Osteoblast (primary cell): ENCODE results near the gene DSP. TPM values are rescaled to one million over a fixed set of nuclear protein-coding genes. Genes with fewer than 3 reads are reported as not detected.

Experiments
- DNase-seq: peaks from one replicate; pipeline ENCODE4 v3.0.0; 2011; ENCODE audit warnings: low spot score, mixed read lengths; ENCODE audit not compliant: insufficient read length; ENCODE audit errors: missing footprints
- H2AFZ ChIP-seq: 2 replicates; pipeline ENCODE4 v1.6.0; 2011; ENCODE audit warnings: mild to moderate bottlenecking, low read length
- H3K27ac ChIP-seq: 2 replicates; pipeline ENCODE4 v1.5.1; 2011; ENCODE audit warnings: mild to moderate bottlenecking, low read depth, low read length, moderate library complexity
- H3K27me3 ChIP-seq: 2 replicates; pipeline ENCODE4 v1.6.0; 2012; ENCODE audit warnings: mild to moderate bottlenecking, control low read depth, inconsistent platforms, low read length, moderate library complexity; ENCODE audit not compliant: insufficient read depth
- H3K36me3 ChIP-seq: 2 replicates; pipeline ENCODE4 v1.5.1; 2011; ENCODE audit warnings: mild to moderate bottlenecking, low read length, control low read depth, moderate library complexity; ENCODE audit not compliant: insufficient read depth
- H3K4me1 ChIP-seq: 2 replicates; pipeline ENCODE4 v1.5.1; 2011; ENCODE audit warnings: mild to moderate bottlenecking, low read length, control low read depth, moderate library complexity; ENCODE audit not compliant: insufficient read depth
- H3K4me2 ChIP-seq: 2 replicates; pipeline ENCODE4 v1.6.0; 2011; ENCODE audit warnings: mild to moderate bottlenecking, low read length; ENCODE audit not compliant: insufficient read depth
- H3K4me3 ChIP-seq: fragments of 200-600 bp; sonication (generic); 3 replicates; pipeline ENCODE4 v1.5.1; 2012; ENCODE audit warnings: mild to moderate bottlenecking, low read length, inconsistent platforms; ENCODE audit not compliant: insufficient read depth
- H3K79me2 ChIP-seq: 2 replicates; pipeline ENCODE4 v1.6.0; 2012; ENCODE audit warnings: mild to moderate bottlenecking, low read length, control low read depth, inconsistent platforms; ENCODE audit not compliant: insufficient read depth
- H3K9me3 ChIP-seq: 2 replicates; pipeline ENCODE4 v1.5.1; 2011; ENCODE audit warnings: low read depth, low read length, control low read depth
- H4K20me1 ChIP-seq: 2 replicates; pipeline ENCODE4 v1.6.0; 2012; ENCODE audit warnings: mild to moderate bottlenecking, low read length, control low read depth; ENCODE audit not compliant: insufficient read depth
- CTCF ChIP-seq: IDR thresholded peaks from 2 replicates; pipeline ENCODE4 v1.5.1; 2011; ENCODE audit warnings: mild to moderate bottlenecking, low read depth, low read length, moderate library complexity; ENCODE audit errors: extremely low read depth
- total RNA-seq: library from RNA; depleted of rRNA; stranded (reverse); fragments of >200 nt; gene quantifications from 2 replicates; pipeline ENCODE4 v1.2.3, GENCODE V29; 2012

DSP gene
- total RNA-seq, 1 donor, result 84.0 TPM

DNA sequence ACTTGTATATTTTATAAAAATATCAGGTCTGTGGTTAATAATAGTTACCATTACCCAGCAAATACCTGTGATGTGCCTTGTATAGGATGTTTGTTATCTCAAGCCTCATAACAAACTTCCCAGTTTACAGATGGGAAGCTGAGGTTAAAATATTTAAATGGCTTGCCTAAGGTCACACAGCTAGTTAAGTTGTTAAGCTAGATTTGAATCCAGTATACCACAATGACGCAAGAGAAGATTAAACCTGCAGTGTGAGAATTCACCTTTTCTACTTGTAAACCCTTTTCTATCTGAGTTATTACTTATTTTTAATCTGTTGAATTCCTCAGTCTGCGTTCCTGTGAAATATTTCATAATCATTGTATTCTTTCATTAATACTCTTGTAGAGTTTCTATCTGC is 4.9 kb downstream of the DSP start:
- TF ChIP-seq CTCF, result no peak
- H3K4me2 ChIP-seq, result no peak overlapping the region
- no peaks in the 10 kb centered on the region for H3K36me3 ChIP-seq
- peaks cover 59% of the 10 kb centered on the region for H3K79me2 ChIP-seq
- H3K27ac ChIP-seq, result no peak overlapping the region
- peaks cover 7% of the 10 kb centered on the region for H3K4me1 ChIP-seq
- no peaks in the 10 kb centered on the region for H3K27me3 ChIP-seq
- H4K20me1 ChIP-seq, result peaks cover 5% of the 10 kb centered on the region
- no peaks in the 10 kb centered on the region for H3K9me3 ChIP-seq
- no peak overlapping the region for H3K4me3 ChIP-seq
- H2AFZ ChIP-seq, result no peak overlapping the region
- no peak for DNase-seq

DNA sequence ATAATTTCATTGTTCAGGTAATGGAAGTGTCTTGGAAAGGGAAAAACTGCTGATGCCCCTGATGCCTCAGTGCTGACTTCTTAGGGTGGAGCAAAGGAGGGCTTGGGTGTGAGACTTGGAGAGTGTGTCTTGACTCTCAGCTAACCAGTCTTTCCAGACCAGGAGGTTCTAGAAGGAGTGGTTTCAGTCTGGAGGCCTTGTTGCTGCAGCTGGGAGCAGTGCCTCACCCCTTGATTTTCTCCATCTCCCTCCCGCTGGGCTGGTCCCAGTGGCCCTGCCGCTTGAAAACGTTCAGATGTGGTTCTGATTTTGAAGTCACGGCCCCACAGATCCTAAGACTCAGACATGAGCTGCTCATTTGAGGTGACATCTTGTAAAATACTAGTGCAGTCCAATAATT is 5.4 kb downstream of the DSP start:
- H3K36me3 ChIP-seq, result no peaks in the 10 kb centered on the region
- H3K27me3 ChIP-seq, result no peaks in the 10 kb centered on the region
- no peak overlapping the region for H3K4me2 ChIP-seq
- peak overlapping the region; percentile 20 for H3K27ac ChIP-seq
- peaks cover 60% of the 10 kb centered on the region for H3K79me2 ChIP-seq
- no peak overlapping the region for H3K4me3 ChIP-seq
- no peak for TF ChIP-seq CTCF
- DNase-seq, result no peak
- H2AFZ ChIP-seq, result no peak overlapping the region
- peaks cover 5% of the 10 kb centered on the region for H4K20me1 ChIP-seq
- H3K9me3 ChIP-seq, result no peaks in the 10 kb centered on the region
- peaks cover 7% of the 10 kb centered on the region for H3K4me1 ChIP-seq

DNA sequence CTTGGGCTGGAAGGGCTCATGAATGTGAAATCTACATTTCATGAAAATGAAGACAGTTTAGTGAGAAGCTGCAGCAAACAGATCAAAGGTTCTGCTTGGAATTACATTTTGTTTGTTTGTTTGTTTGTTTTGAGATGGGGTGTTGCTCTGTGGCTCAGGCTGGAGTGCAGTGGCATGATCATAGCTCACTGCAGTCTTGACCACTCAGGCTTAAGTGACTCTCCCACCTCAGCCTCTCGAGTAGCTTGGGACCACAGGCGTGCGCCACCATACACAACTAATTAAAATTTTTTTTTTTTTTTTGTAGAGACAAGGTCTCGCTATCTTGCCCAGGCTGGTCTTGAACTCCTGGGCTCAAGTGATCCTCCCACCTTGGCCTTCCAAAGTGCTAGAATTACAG is 5.8 kb downstream of the DSP start:
- Histone ChIP-seq H2AFZ (no peak overlapping the region), H3K27ac (no peak overlapping the region), H3K79me2 (peaks cover 56% of the 10 kb centered on the region), H4K20me1 (peaks cover 5% of the 10 kb centered on the region), H3K4me3 (no peak overlapping the region), H3K9me3 (no peaks in the 10 kb centered on the region), H3K27me3 (no peaks in the 10 kb centered on the region), H3K36me3 (no peaks in the 10 kb centered on the region), H3K4me1 (peaks cover 7% of the 10 kb centered on the region), H3K4me2 (no peak overlapping the region)
- no peak for TF ChIP-seq CTCF
- DNase-seq, result no peak

GRCh38 chr6:7550433-7550801 is 8.9 kb downstream of the DSP start:
- Histone ChIP-seq H3K4me3 (no peak overlapping the region), H2AFZ (no peak overlapping the region), H3K4me2 (no peak overlapping the region), H4K20me1 (peaks cover 2% of the 10 kb centered on the region), H3K27ac (no peak overlapping the region), H3K36me3 (peaks cover under 1% of the 10 kb centered on the region), H3K27me3 (no peaks in the 10 kb centered on the region), H3K9me3 (no peaks in the 10 kb centered on the region), H3K79me2 (peaks cover 44% of the 10 kb centered on the region), H3K4me1 (peaks cover 11% of the 10 kb centered on the region)
- no peak for TF ChIP-seq CTCF
- DNase-seq, result no peak
